AG04449 (cell line): ENCODE data around the gene SRSF12.

ENCODE experiments used
- CTCF ChIA-PET: fragments of 350-600 bp; formaldehyde crosslinking; extraction: SDS; loops from one replicate; lab custom pipeline; 2021; ENCODE audit warnings: antibody characterized with exemption; lab: Yijun Ruan, JAX
- POLR2A ChIA-PET: fragments of 400-600, 350-600 bp; formaldehyde crosslinking; extraction: SDS; loops from one replicate; lab custom pipeline; 2020; ENCODE audit warnings: antibody characterized with exemption, inconsistent platforms; lab: Yijun Ruan, JAX
- DNase-seq: peaks from one replicate; pipeline ENCODE4 v3.0.0-alpha.2; 2010; ENCODE audit warnings: low read depth, low spot score
- H3K4me3 ChIP-seq: 2 replicates; pipeline ENCODE4 v1.5.1; 2011; ENCODE audit warnings: low read depth, mild to moderate bottlenecking, control low read depth, low read length
- TF ChIP-seq, protein P1 (sequence below): IDR thresholded peaks from one replicate; pipeline ENCODE4 v1.5.1; 2011; ENCODE audit warnings: mild to moderate bottlenecking, moderate library complexity, low read length, control low read depth, inconsistent platforms; ENCODE audit not compliant: insufficient read depth; ENCODE audit errors: missing control alignments

Gene SRSF12

DNA sequence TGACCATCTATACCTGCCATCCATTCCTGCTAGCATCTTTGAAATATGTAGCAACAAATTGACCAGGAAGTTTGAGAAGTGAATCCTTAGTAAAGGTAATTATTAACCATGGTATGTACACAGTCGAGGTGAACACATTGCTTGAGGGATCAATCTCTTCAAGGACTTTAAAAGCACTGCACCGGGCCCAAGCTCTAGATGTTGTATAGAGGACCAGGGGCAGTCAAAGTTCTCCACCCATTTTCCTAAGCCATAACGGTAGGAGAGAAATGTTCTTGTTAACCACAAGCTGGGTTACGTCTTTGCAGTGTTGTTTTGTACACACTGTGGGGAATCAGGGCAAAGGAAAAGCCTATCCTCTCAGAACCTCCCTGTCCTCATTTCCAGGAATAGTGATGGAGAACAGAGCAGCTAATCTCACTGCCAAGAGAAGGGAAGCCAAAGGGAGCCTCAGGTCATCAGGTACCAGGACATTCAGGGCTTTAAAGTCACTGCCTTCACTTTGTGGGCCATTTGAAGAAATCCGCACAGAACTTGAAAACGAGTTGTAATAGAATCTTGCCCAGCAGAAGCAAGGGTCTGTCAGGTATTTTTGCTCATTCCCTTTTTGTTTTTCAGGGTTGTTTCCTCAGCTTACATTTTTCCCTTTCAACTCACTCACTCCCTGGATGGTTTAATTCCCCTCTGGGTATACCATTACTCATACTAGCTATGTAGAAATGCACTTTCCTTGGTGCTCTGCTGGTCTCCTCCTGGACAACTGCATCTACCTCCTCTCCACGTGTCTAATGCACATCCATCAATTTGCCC is 22.7 kb upstream of the SRSF12 start:
- POLR2A ChIA-PET: no interaction called here
- CTCF ChIA-PET: no interaction called here
- no peak for DNase-seq
- H3K4me3 ChIP-seq: no peak overlapping the region
- TF ChIP-seq, protein P1, sequence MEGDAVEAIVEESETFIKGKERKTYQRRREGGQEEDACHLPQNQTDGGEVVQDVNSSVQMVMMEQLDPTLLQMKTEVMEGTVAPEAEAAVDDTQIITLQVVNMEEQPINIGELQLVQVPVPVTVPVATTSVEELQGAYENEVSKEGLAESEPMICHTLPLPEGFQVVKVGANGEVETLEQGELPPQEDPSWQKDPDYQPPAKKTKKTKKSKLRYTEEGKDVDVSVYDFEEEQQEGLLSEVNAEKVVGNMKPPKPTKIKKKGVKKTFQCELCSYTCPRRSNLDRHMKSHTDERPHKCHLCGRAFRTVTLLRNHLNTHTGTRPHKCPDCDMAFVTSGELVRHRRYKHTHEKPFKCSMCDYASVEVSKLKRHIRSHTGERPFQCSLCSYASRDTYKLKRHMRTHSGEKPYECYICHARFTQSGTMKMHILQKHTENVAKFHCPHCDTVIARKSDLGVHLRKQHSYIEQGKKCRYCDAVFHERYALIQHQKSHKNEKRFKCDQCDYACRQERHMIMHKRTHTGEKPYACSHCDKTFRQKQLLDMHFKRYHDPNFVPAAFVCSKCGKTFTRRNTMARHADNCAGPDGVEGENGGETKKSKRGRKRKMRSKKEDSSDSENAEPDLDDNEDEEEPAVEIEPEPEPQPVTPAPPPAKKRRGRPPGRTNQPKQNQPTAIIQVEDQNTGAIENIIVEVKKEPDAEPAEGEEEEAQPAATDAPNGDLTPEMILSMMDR: no peak

DNA sequence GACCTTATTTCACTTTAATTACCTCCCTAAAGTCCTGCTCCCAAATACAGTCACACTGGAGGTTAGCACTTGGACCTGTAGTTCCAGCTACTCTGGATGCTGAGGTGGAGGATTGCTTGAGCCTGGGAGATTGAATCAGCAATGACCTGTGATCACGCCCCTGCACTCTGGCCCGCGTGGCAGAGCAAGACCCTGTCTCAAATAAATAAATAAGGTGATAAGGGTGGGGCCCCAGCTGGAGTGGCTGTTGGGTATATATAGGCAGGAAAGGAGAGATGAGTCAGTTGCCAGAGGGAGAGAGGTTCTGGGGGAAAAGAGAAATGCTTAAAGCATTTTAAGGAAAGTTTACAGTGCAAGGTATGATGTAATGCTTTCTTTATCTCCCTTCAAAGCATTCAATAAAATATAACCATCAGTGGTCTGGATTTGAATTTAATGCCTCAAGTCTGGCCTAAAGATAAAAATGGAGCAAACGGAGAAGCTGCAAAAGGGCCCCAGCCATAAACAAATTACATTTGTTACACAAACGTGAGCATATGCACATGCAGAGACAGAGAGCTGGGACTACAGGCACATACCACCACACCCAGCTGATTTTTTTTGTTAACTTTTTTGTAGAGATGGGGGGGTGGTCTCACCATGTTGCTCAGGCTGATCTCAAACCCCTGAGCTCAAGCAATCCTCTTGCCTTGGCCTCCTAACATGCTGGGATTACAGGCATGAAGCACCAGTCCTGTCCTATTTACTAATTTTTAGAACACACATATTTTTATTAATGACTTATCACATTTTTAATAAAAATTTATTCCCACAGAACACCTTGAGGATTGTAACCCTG is 21.9 kb upstream of the SRSF12 start:
- TF ChIP-seq, protein P1: no peak
- POLR2A ChIA-PET: interaction anchor here (1.4 kb wide), 1 partner anchor 59 kb away, joined by 3 read pairs; the partner anchor contains the start of gene PNRC1
- CTCF ChIA-PET: interaction anchor here (0.7 to 2.6 kb wide), 3 partner anchors 10 to 156 kb away, joined by 3 to 12 read pairs (median 3); no protein-coding TSS in a partner anchor
- DNase-seq: no peak
- H3K4me3 ChIP-seq: no peak overlapping the region

DNA sequence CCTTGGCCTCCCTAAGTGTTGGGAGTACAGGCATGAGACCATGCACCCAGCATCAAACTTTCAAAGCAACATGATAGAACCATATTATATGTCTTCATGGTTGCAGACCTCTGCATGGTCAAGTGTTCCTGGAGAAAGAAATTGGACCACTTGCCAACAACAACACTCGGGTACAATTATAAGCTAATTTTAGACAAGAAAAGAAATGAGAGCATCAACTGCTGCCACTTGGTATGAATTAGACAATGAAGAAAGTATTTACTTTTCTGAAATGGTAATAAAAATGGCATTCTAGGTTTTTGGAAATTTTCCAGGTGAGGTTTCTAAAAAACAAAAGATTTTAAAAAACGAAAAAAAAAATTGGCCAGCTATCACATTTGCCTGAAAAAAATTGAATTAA is 20.3 kb upstream of the SRSF12 start:
- no peak for DNase-seq
- TF ChIP-seq, protein P1: no peak
- H3K4me3 ChIP-seq: no peak overlapping the region
- CTCF ChIA-PET: interaction anchor here (1.4 to 2.6 kb wide), 2 partner anchors 16 to 155 kb away, joined by 3 to 12 read pairs; no protein-coding TSS in a partner anchor
- POLR2A ChIA-PET: no interaction called here

DNA sequence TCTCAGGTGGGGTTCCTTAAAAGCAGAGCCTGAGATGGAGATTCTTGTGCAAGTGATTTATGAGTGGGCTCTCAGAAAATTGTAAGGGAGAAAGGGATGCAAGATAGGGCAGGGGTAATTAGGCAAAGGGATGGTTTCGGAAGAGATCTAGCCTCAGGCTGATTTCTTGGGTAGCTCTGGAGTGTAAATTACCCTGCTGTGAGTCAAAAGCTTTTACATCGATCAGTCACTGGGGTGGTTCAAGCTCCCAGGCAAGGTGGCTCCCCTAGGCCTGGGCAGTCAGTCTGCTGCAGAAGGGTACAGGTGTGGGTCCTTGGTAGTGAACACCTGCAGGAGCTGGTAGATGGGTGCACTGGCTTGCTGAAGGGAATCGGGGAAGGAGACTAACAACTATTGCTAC is 16.9 kb upstream of the SRSF12 start:
- H3K4me3 ChIP-seq: no peak overlapping the region
- POLR2A ChIA-PET: no interaction called here
- TF ChIP-seq, protein P1: no peak
- no peak for DNase-seq
- CTCF ChIA-PET: interaction anchor here (0.5 kb wide), 1 partner anchor 151 kb away, joined by 3 read pairs; no protein-coding TSS in a partner anchor

DNA sequence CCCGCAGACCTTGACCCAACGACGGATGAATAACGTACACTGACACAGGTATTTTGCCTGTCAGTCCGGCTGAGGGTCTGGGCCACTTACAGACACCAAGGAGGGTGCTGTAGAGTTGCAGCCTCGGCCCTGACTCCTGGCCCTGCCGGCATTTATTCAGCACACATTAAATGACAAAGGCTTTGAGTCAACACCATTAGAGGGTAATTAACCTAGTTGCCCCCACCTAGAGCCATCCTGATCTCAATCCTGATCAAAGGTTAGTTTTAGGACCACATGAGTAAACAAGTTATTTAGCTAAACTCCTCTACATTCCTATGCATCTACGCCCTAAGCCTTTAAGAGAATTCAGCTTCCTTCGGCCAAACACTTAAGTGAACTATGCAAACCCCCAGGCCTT is 16.1 kb upstream of the SRSF12 start:
- no peak for DNase-seq
- TF ChIP-seq, protein P1: no peak
- no peak overlapping the region for H3K4me3 ChIP-seq
- ChIA-PET CTCF (no interaction called here), POLR2A (no interaction called here)

DNA sequence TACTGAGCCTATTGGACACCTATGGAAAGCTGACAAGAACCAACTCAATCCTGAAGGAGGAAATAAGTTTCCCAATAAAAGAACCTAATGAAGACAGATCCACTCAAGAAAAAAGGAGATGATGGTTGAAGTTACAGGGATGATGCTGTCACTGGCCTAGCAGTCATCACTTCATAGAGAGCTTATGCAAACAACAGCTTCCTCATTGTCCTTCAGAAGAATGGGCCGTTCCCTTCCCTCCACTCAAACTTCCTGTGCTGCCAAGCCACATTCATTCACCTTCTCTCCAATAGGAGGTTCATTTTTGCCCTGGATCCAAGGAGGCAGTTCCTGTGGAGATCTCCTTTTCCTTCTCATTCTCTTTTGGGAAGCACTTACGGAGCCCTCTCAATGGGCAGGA is 14.2 kb upstream of the SRSF12 start:
- ChIA-PET CTCF (interaction anchor here (1.1 to 1.6 kb wide), 3 partner anchors 9 to 109 kb away, joined by 3 to 5 read pairs (median 4); no protein-coding TSS in a partner anchor), POLR2A (no interaction called here)
- TF ChIP-seq, protein P1: no peak
- no peak for DNase-seq
- no peak overlapping the region for H3K4me3 ChIP-seq
